Kidney epithelial cell (primary cell): ENCODE measurements around the gene PRIMA1. TPM values are rescaled to one million over a fixed set of nuclear protein-coding genes. Genes with fewer than 3 reads are reported as not detected.

Source experiments
- DNase-seq: peaks from one replicate; pipeline ENCODE4 v3.0.0-alpha.2; 2010; ENCODE audit warnings: low read depth
- H3K27me3 ChIP-seq: 2 replicates; pipeline ENCODE4 v1.6.0; 2011; ENCODE audit warnings: low read length; ENCODE audit not compliant: control insufficient read depth, insufficient read depth
- H3K36me3 ChIP-seq: 2 replicates; pipeline ENCODE4 v1.5.1; 2011; ENCODE audit warnings: low read length; ENCODE audit not compliant: control insufficient read depth, insufficient read depth
- H3K4me3 ChIP-seq: 2 replicates; pipeline ENCODE4 v1.5.1; 2011; ENCODE audit warnings: low read depth, mild to moderate bottlenecking, control low read depth, low read length
- total RNA-seq: library from RNA; depleted of rRNA; stranded (reverse); fragments of >200 nt; gene quantifications from 2 replicates; pipeline ENCODE4 v1.2.3, GENCODE V29; 2015
- TF ChIP-seq, protein P1 (sequence below): IDR thresholded peaks from 2 replicates; pipeline ENCODE4 v1.5.1; 2011; ENCODE audit warnings: mild to moderate bottlenecking, moderate library complexity, low read length, control low read depth, inconsistent platforms; ENCODE audit not compliant: insufficient read depth, poor library complexity, severe bottlenecking

PRIMA1 gene
- total RNA-seq, 1 donor from 2014 or later: not detected

GRCh38 chr14:93787465-93788292, 606 bp downstream of the PRIMA1 start:
- TF ChIP-seq, protein P1, sequence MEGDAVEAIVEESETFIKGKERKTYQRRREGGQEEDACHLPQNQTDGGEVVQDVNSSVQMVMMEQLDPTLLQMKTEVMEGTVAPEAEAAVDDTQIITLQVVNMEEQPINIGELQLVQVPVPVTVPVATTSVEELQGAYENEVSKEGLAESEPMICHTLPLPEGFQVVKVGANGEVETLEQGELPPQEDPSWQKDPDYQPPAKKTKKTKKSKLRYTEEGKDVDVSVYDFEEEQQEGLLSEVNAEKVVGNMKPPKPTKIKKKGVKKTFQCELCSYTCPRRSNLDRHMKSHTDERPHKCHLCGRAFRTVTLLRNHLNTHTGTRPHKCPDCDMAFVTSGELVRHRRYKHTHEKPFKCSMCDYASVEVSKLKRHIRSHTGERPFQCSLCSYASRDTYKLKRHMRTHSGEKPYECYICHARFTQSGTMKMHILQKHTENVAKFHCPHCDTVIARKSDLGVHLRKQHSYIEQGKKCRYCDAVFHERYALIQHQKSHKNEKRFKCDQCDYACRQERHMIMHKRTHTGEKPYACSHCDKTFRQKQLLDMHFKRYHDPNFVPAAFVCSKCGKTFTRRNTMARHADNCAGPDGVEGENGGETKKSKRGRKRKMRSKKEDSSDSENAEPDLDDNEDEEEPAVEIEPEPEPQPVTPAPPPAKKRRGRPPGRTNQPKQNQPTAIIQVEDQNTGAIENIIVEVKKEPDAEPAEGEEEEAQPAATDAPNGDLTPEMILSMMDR: no peak
- no peak for DNase-seq
- no peak overlapping the region for H3K4me3 ChIP-seq

GRCh38 chr14:93785423-93785822, 2.9 kb downstream of the PRIMA1 start:
- Histone ChIP-seq H3K36me3 (no peaks in the 10 kb centered on the region), H3K27me3 (peaks cover 36% of the 10 kb centered on the region), H3K4me3 (no peak overlapping the region)
- TF ChIP-seq, protein P1: no peak
- DNase-seq: no peak

More at GRCh38 chr14:93787465-93788292, 606 bp downstream of the PRIMA1 start:
- Histone ChIP-seq H3K36me3 (no peaks in the 10 kb centered on the region), H3K27me3 (peaks cover 36% of the 10 kb centered on the region)

- no peak for DNase-seq
- TF ChIP-seq, protein P1: no peak
- Histone ChIP-seq H3K27me3 (peaks cover 34% of the 10 kb centered on the region), H3K4me3 (no peak overlapping the region), H3K36me3 (no peaks in the 10 kb centered on the region)
Measured at GRCh38 chr14:93784878-93785277, 3.4 kb downstream of the PRIMA1 start.

- Histone ChIP-seq H3K4me3 (no peak overlapping the region), H3K36me3 (no peaks in the 10 kb centered on the region), H3K27me3 (peaks cover 4% of the 10 kb centered on the region)
- DNase-seq: no peak
- TF ChIP-seq, protein P1: no peak
Measured at GRCh38 chr14:93780813-93781400, 7.4 kb downstream of the PRIMA1 start.

DNA sequence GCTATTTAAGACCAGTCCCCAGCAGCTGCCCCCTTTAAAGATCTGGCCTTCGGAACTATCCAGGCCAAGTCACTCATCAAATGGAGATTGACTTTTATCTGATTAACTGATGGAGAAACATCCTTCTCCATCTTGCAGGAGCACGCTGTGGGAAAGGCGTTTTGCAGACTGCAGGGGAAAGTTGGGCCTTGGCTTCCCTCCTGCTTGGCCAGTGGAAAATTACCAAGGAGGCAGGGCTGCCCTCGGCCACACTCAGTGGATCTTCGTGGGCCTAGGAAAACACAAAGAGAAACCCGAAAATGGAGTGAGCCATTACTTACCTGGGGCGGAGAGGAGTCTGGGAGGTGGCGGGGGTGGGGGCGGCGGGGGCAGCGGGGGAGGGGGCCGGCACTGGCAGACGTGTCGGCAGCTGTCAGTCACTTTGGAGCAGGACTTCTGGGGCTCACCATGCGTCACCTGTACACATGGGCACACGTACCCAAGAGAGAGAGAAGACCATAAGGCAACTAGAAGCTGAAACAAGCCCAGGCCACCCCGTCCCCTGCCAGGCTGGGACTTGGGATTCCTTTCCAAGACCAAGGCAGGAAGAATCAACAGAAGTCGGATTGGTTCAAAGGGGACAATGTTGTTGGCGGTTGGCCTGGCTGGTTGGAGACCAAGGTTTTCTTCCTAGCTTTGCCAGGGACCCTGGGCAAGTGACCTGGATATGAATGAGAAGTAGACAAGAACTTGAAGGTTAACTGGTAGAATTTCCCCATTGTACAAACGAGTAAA, 9.2 kb downstream of the PRIMA1 start:
- DNase-seq: no peak
- TF ChIP-seq, protein P1: no peak
- Histone ChIP-seq H3K36me3 (no peaks in the 10 kb centered on the region), H3K27me3 (no peaks in the 10 kb centered on the region), H3K4me3 (no peak overlapping the region)
